ENCODE measurements around the gene ZDHHC7.

GRCh38 chr16:85041219-85042166, 30.2 kb upstream of the ZDHHC7 start:
- no peak for TF ChIP-seq CTCF (IDR thresholded peaks at IDR 0.05)
- no peak for TF ChIP-seq POLR2A (IDR thresholded peaks at IDR 0.05)

Measured in vagina (tissue), 2 donors.